ENCODE data around the gene KLF17.
A peak's percentile ranks its signal among the peaks of the same experiment; 100 is the strongest.

The KLF17 gene

GRCh38 chr1:44141531-44141930 lies 22.9 kb downstream of the KLF17 start, which contains the start of gene KLF18:
TSS of gene KLF18 (minus strand) at chr1:44141631. CDS start at chr1:44141631, 0 bp downstream.
- POLR2A ChIA-PET = no interaction called here

GRCh38 chr1:44144962-44145756 lies 26.5 kb downstream of the KLF17 start:
- no peaks in the 10 kb centered on the region for H3K9me3 ChIP-seq (ENCODE audit: control insufficient read depth, insufficient read depth, low read depth, low read length)
- TF ChIP-seq SETDB1 (IDR thresholded peaks at IDR 0.05; ENCODE audit: insufficient read length, low read length) = peak; percentile 86
- TF ChIP-seq ZNF518A (tag by site-specific recombination; conservative IDR thresholded peaks at IDR 0.05; ENCODE audit: low read depth) = no peak
- TF ChIP-seq ZNF585B (tag by site-specific recombination; IDR thresholded peaks at IDR 0.05) = no peak
- TF ChIP-seq ZNF677 (tag by site-specific recombination; IDR thresholded peaks at IDR 0.05) = no peak
- TF ChIP-seq KLF10 (tag by site-specific recombination; IDR thresholded peaks at IDR 0.05) = no peak
- POLR2A ChIA-PET = no interaction called here
- CTCF ChIA-PET = interaction anchor here (0.7 kb wide), 1 partner anchor 395 kb away, joined by 3 read pairs; no protein-coding TSS in a partner anchor
- no peaks in the 10 kb centered on the region for H3K4me1 ChIP-seq (ENCODE audit: control insufficient read depth, insufficient read depth, low read length)
- no peaks in the 10 kb centered on the region for H3K36me3 ChIP-seq (ENCODE audit: control insufficient read depth in 2 of 2, insufficient read depth in 1 of 2, low read length in 2 of 2)
- no peak overlapping the region for H3K27ac ChIP-seq (ENCODE audit: extremely low read depth, low read depth, low read length)
- no peak overlapping the region for H3K4me3 ChIP-seq (ENCODE audit: low read depth, low read length)

More at GRCh38 chr1:44141531-44141930, 22.9 kb downstream of the KLF17 start, which contains the start of gene KLF18:
- no peak within 1 kb of the TSS for H3K27ac ChIP-seq (ENCODE audit: extremely low read depth, low read depth, low read length)
- H3K36me3 ChIP-seq (ENCODE audit: control insufficient read depth in 2 of 2, insufficient read depth in 1 of 2, low read length in 2 of 2) = no peaks in the 10 kb centered on the region
- CTCF ChIA-PET = no interaction called here
- H3K9me3 ChIP-seq (ENCODE audit: control insufficient read depth, insufficient read depth, low read depth, low read length) = no peaks in the 10 kb centered on the region
- no peak within 1 kb of the TSS for H3K4me3 ChIP-seq (ENCODE audit: low read depth, low read length)
- TF ChIP-seq ZFP41 (tag by site-specific recombination; IDR thresholded peaks at IDR 0.05; ENCODE audit: borderline replicate concordance) (no peak), ZNF664 (tag by site-specific recombination; IDR thresholded peaks at IDR 0.05) (no peak), ZNF830 (tag by site-specific recombination; IDR thresholded peaks at IDR 0.05; ENCODE audit: low read depth) (no peak), MYNN (tag by site-specific recombination; IDR thresholded peaks at IDR 0.05; ENCODE audit: borderline replicate concordance) (no peak), INSM2 (tag by site-specific recombination; IDR thresholded peaks at IDR 0.05) (no peak), GLIS1 (tag by site-specific recombination; IDR thresholded peaks at IDR 0.05) (no peak), ZNF513 (tag by site-specific recombination; IDR thresholded peaks at IDR 0.05) (no peak)
- H3K4me1 ChIP-seq (ENCODE audit: control insufficient read depth, insufficient read depth, low read length) = no peaks in the 10 kb centered on the region
